Activated CD8-positive, alpha-beta T cell treated with anti-CD3 and anti-CD28 coated beads, Interleukin-2, amount 10 ng/mL, durations not matched to agents 7 days and 5 days (primary cell): Measurements from ENCODE around the gene AGAP1. TPM values are rescaled to one million over a fixed set of nuclear protein-coding genes. Genes with fewer than 3 reads are reported as not detected.
"Not testable (repeated sequence)": the region's sequence is repeated elsewhere in the genome, so short reads cannot be mapped to it uniquely, and the experiment has no call there.

Source experiments
- ATAC-seq: fragments of 150-1000 bp; cut with Tn5 transposase; one replicate; pipeline ENCODE4 v1.10.0; 2021; ENCODE audit warnings: moderate library complexity
- CTCF ChIA-PET: fragments of 350-600 bp; sonication (Branson Sonifier 250); formaldehyde crosslinking; loops from one replicate; lab custom pipeline; 2021; ENCODE audit warnings: antibody characterized with exemption; lab: Charles Lee
- POLR2A ChIA-PET: fragments of 350-600 bp; sonication (Branson Sonifier 250); formaldehyde crosslinking; loops from one replicate; lab custom pipeline; 2021; ENCODE audit warnings: antibody characterized with exemption; lab: Charles Lee
- DNase-seq: peaks from one replicate; pipeline ENCODE4 v3.0.0-alpha.2; 2020
- H3K27ac Mint-ChIP-seq: one replicate; pipeline ENCODE4 v1.8.0; 2021; ENCODE audit warnings: mild to moderate bottlenecking, mixed read lengths
- H3K27me3 Mint-ChIP-seq: one replicate; pipeline ENCODE4 v1.8.0; 2021; ENCODE audit warnings: low read depth, mixed read lengths
- H3K36me3 Mint-ChIP-seq: one replicate; pipeline ENCODE4 v1.8.0; 2021; ENCODE audit warnings: low read depth, mixed read lengths
- H3K4me1 Mint-ChIP-seq: one replicate; pipeline ENCODE4 v1.8.0; 2021; ENCODE audit warnings: low read depth, mixed read lengths
- H3K4me3 Mint-ChIP-seq: one replicate; pipeline ENCODE4 v1.8.0; 2021; ENCODE audit warnings: mild to moderate bottlenecking, mixed read lengths
- H3K9me3 Mint-ChIP-seq: one replicate; pipeline ENCODE4 v1.8.0; 2022; ENCODE audit warnings: mixed read lengths; ENCODE audit not compliant: insufficient read depth
- total RNA-seq, 2 experiments: library from RNA; stranded (reverse); gene quantifications; one replicate each; pipeline ENCODE4 v1.2.3, GENCODE V29; 2021

Gene AGAP1
- total RNA-seq, 2 experiments from 2014 or later: 0.82 to 1.3 TPM

GRCh38 chr2:236090027-236090382 is 596.2 kb downstream of the AGAP1 start:
- H3K36me3 Mint-ChIP-seq: no peaks in the 10 kb centered on the region

DNA sequence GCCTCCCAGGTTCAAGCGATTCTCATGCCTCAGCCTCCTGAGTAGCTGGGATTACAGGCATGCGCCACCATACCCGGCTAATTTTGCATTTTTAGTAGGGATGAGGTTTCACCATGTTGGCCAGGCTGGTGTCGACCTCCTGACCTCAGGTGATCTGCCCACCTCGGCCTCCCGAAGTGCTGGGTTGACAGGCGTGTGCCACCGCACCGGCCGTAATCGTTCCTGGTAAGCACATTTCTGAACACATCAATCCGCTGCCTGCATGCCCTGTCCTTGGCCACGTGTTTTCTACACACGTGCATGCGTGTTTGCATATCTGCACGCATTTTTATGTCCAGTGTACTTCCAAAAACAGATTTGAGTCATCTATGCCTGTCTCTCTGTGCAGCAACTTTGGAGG is 597.0 kb downstream of the AGAP1 start:
- H3K4me3 Mint-ChIP-seq, POLR2A ChIA-PET, H3K36me3 Mint-ChIP-seq, H3K27me3 Mint-ChIP-seq, H3K9me3 Mint-ChIP-seq, DNase-seq, H3K27ac Mint-ChIP-seq, ATAC-seq, H3K4me1 Mint-ChIP-seq, CTCF ChIA-PET: not testable (repeated sequence)

More at GRCh38 chr2:236090027-236090382, 596.2 kb downstream of the AGAP1 start:
- ChIA-PET POLR2A (no interaction called here), CTCF (no interaction called here)
- H3K27ac Mint-ChIP-seq: no peak overlapping the region
- DNase-seq (no peak), ATAC-seq (no peak)
- no peaks in the 10 kb centered on the region for H3K4me1 Mint-ChIP-seq
- no peaks in the 10 kb centered on the region for H3K9me3 Mint-ChIP-seq
- no peaks in the 10 kb centered on the region for H3K27me3 Mint-ChIP-seq
- no peak overlapping the region for H3K4me3 Mint-ChIP-seq

DNA sequence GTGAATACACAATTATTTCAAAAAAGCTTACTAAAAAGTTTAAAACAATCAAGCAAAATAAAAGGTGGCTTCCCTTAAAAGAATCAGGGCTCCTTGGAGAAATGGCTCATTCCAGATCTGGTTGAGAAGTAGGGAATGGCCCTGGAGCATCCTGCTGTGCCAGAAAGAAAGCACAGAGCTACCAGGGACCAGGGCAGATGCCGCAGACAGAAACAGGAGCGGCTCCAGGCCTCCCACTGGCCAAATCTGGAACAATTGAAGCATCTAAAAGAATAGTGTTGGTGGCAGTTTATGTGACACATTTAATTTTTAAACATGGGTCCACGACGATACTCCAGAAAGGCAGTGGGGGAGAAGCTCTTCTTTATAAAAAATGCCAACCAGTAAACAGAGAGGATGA is 598.9 kb downstream of the AGAP1 start:
- POLR2A ChIA-PET: no interaction called here
- Mint-ChIP-seq H3K4me1 (no peaks in the 10 kb centered on the region), H3K9me3 (no peaks in the 10 kb centered on the region), H3K27me3 (no peaks in the 10 kb centered on the region), H3K4me3 (no peak overlapping the region), H3K36me3 (no peaks in the 10 kb centered on the region), H3K27ac (no peak overlapping the region)
- DNase-seq: no peak
- ATAC-seq: no peak
- CTCF ChIA-PET: no interaction called here

DNA sequence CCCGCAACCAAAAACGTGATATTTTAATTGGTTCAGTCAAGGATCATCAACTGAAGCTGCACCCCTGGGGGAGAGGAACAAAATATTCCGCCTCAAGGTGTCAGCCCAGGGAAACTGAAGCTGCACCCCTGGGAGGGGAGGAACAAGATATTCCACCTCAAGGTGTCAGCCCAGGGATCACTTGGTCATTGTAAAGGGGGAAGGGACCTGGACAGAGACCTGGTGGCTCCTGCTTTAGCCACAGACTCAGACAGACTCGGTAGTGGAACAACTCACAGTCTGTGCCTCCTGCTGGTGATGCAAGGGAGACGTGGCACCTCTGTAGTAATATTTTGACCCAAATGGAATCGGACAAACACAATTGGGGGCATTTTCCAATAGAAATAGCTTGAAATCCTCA is 599.3 kb downstream of the AGAP1 start:
- DNase-seq: no peak
- H3K9me3 Mint-ChIP-seq: no peaks in the 10 kb centered on the region
- H3K4me3 Mint-ChIP-seq: no peak overlapping the region
- ChIA-PET POLR2A (no interaction called here), CTCF (no interaction called here)
- H3K27me3 Mint-ChIP-seq: no peaks in the 10 kb centered on the region
- no peaks in the 10 kb centered on the region for H3K4me1 Mint-ChIP-seq
- ATAC-seq: no peak
- H3K36me3 Mint-ChIP-seq: no peaks in the 10 kb centered on the region
- H3K27ac Mint-ChIP-seq: no peak overlapping the region

GRCh38 chr2:236095504-236095903 is 601.7 kb downstream of the AGAP1 start:
- H3K9me3 Mint-ChIP-seq: no peaks in the 10 kb centered on the region
- DNase-seq (no peak), ATAC-seq (no peak)
- no peaks in the 10 kb centered on the region for H3K36me3 Mint-ChIP-seq
- ChIA-PET POLR2A (interaction anchor here (0.8 kb wide), 1 partner anchor 13 kb away, joined by 3 read pairs; no protein-coding TSS in a partner anchor), CTCF (no interaction called here)
- no peaks in the 10 kb centered on the region for H3K27me3 Mint-ChIP-seq
- H3K27ac Mint-ChIP-seq: no peak overlapping the region
- H3K4me3 Mint-ChIP-seq: no peak overlapping the region
- H3K4me1 Mint-ChIP-seq: no peaks in the 10 kb centered on the region

- POLR2A ChIA-PET: interaction anchor here (0.5 kb wide), 1 partner anchor 96 kb away, joined by 3 read pairs; no protein-coding TSS in a partner anchor
- H3K27ac Mint-ChIP-seq: no peak overlapping the region
- ATAC-seq (no peak), DNase-seq (no peak)
- H3K9me3 Mint-ChIP-seq: no peaks in the 10 kb centered on the region
- H3K36me3 Mint-ChIP-seq: no peaks in the 10 kb centered on the region
- H3K4me1 Mint-ChIP-seq: no peaks in the 10 kb centered on the region
- H3K27me3 Mint-ChIP-seq: no peaks in the 10 kb centered on the region
- CTCF ChIA-PET: no interaction called here
- no peak overlapping the region for H3K4me3 Mint-ChIP-seq
Observed at GRCh38 chr2:236101311-236101950, 607.6 kb downstream of the AGAP1 start.

DNA sequence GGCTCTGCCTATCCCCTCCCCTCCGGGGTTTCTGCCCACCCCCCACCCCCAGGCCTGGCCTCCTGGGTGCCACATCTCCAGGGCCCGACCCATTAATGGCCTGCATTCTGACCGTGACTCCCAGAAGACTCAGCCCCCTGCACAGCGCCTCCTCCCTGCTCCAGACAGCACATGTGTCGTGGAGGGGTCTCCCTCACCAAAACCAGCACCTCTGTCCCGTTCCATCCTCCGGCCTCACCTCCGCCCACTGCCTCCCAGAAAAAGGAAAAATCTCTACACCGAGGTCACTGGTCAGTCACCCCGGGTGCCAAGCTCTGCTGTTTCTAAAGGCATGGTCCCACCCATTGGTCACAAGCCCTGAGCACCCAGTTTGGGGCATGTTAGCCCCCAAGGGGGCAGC is 609.1 kb downstream of the AGAP1 start:
- POLR2A ChIA-PET: no interaction called here
- H3K9me3 Mint-ChIP-seq: no peaks in the 10 kb centered on the region

GRCh38 chr2:236103981-236104380 is 610.1 kb downstream of the AGAP1 start:
- ATAC-seq (no peak), DNase-seq (no peak)
- no peaks in the 10 kb centered on the region for H3K9me3 Mint-ChIP-seq
- no peaks in the 10 kb centered on the region for H3K36me3 Mint-ChIP-seq
- H3K27ac Mint-ChIP-seq: no peak overlapping the region
- ChIA-PET POLR2A (no interaction called here), CTCF (no interaction called here)
- H3K4me3 Mint-ChIP-seq: no peak overlapping the region
- no peaks in the 10 kb centered on the region for H3K4me1 Mint-ChIP-seq
- H3K27me3 Mint-ChIP-seq: peaks cover 10% of the 10 kb centered on the region

More for the DNA sequence above, 609.1 kb downstream of the AGAP1 start:
- no peak overlapping the region for H3K27ac Mint-ChIP-seq
- no peaks in the 10 kb centered on the region for H3K27me3 Mint-ChIP-seq
- H3K4me1 Mint-ChIP-seq: no peaks in the 10 kb centered on the region
- no peaks in the 10 kb centered on the region for H3K36me3 Mint-ChIP-seq
- ATAC-seq: no peak
- DNase-seq: no peak
- H3K4me3 Mint-ChIP-seq: no peak overlapping the region
- CTCF ChIA-PET: no interaction called here

- ATAC-seq (no peak), DNase-seq (no peak)
- H3K4me1 Mint-ChIP-seq: no peaks in the 10 kb centered on the region
- H3K27me3 Mint-ChIP-seq: peaks cover 11% of the 10 kb centered on the region
- H3K9me3 Mint-ChIP-seq: no peaks in the 10 kb centered on the region
- H3K36me3 Mint-ChIP-seq: no peaks in the 10 kb centered on the region
- H3K27ac Mint-ChIP-seq: no peak overlapping the region
- H3K4me3 Mint-ChIP-seq: no peak overlapping the region
- ChIA-PET POLR2A (no interaction called here), CTCF (no interaction called here)
Observed at GRCh38 chr2:236105955-236106607, 612.2 kb downstream of the AGAP1 start.

DNA sequence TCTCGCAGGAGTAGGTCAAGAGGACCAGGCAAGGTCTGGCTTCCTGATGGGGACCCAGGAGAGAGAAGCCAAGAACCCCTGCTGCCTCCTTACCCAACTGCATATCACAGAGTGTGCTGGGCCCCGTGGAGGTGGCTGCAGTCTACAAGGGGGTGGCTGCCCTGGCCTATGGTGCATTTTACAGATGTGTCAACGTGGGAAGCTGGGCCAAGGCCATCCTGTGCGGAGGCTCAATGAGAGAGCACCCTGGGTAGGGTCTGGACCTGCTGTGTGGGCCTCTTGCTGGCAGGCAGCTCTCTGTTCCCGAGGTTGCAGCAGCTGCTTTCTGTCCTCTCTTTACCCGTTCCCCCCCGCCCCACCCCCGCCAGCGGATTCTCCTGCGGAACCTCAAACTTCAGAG is 612.9 kb downstream of the AGAP1 start:
- CTCF ChIA-PET: no interaction called here

GRCh38 chr2:236107536-236107935 is 613.7 kb downstream of the AGAP1 start:
- ChIA-PET POLR2A (no interaction called here), CTCF (no interaction called here)
- H3K9me3 Mint-ChIP-seq: no peaks in the 10 kb centered on the region
- no peaks in the 10 kb centered on the region for H3K36me3 Mint-ChIP-seq
- H3K4me1 Mint-ChIP-seq: no peaks in the 10 kb centered on the region
- peaks cover 11% of the 10 kb centered on the region for H3K27me3 Mint-ChIP-seq
- DNase-seq: no peak
- no peak overlapping the region for H3K4me3 Mint-ChIP-seq
- no peak for ATAC-seq
- no peak overlapping the region for H3K27ac Mint-ChIP-seq

More for the DNA sequence above, 612.9 kb downstream of the AGAP1 start:
- no peaks in the 10 kb centered on the region for H3K9me3 Mint-ChIP-seq
- H3K27ac Mint-ChIP-seq: no peak overlapping the region
- no peak for DNase-seq
- ATAC-seq: no peak
- H3K4me3 Mint-ChIP-seq: no peak overlapping the region
- H3K27me3 Mint-ChIP-seq: peaks cover 11% of the 10 kb centered on the region
- POLR2A ChIA-PET: no interaction called here
- H3K36me3 Mint-ChIP-seq: no peaks in the 10 kb centered on the region
- H3K4me1 Mint-ChIP-seq: no peaks in the 10 kb centered on the region

GRCh38 chr2:236107942-236108625 is 614.2 kb downstream of the AGAP1 start:
- Mint-ChIP-seq H3K36me3 (no peaks in the 10 kb centered on the region), H3K4me1 (no peaks in the 10 kb centered on the region), H3K27me3 (peaks cover 11% of the 10 kb centered on the region), H3K4me3 (no peak overlapping the region), H3K9me3 (no peaks in the 10 kb centered on the region), H3K27ac (no peak overlapping the region)
- POLR2A ChIA-PET: no interaction called here
- DNase-seq (no peak), ATAC-seq (no peak)
- CTCF ChIA-PET: no interaction called here
